Stimulated activated naive CD8-positive, alpha-beta T cell treated with anti-CD3 and anti-CD28 coated beads, Interleukin-15, Interleukin-2, amounts not matched to agents 100 U/mL and 50 U/mL, for 24 hours (primary cell): ENCODE measurements around the gene MAN2A2.

Experiments
- ATAC-seq: fragments of 150-1000 bp; cut with Tn5 transposase; one replicate; pipeline ENCODE4 v1.10.0; 2021
- DNase-seq: peaks from one replicate; pipeline ENCODE4 v3.0.0; 2021

The MAN2A2 gene

GRCh38 chr15:90967206-90967605, 64.1 kb downstream of the MAN2A2 start:
- ATAC-seq = no peak
- DNase-seq = no peak

- ATAC-seq (no peak), DNase-seq (no peak)
Measured at GRCh38 chr15:90968434-90968833, 65.3 kb downstream of the MAN2A2 start.

GRCh38 chr15:90970274-90970673, 67.2 kb downstream of the MAN2A2 start:
- ATAC-seq (no peak), DNase-seq (no peak)

GRCh38 chr15:90972133-90972532, 69.0 kb downstream of the MAN2A2 start:
- DNase-seq = no peak
- no peak for ATAC-seq
